Gastrocnemius medialis (tissue), 4 donors: ENCODE data around the gene SYT7. TPM values are rescaled to one million over a fixed set of nuclear protein-coding genes. Genes with fewer than 3 reads are reported as not detected.
A peak's percentile ranks its signal among the peaks of the same experiment; 100 is the strongest.

Experiments used
- ATAC-seq, 2 donors: fragments of 150-250 bp; one replicate each; pipeline ENCODE4 v1.9.1; 2016
- DNase-seq, 2 donors: peaks; one replicate each; pipeline ENCODE4 v3.0.0-alpha.2; 2019
- H3K27ac ChIP-seq, 4 donors: fragments of 200-600 bp; sonication (generic); 1 replicate in 1 of 4; 2 replicates in 3 of 4; pipeline ENCODE4 v1.5.1; 2016 to 2018; ENCODE audit warnings: mild to moderate bottlenecking in 2 of 4, moderate library complexity in 1 of 4
- H3K27me3 ChIP-seq, 3 donors: fragments of 200-600 bp; sonication (generic) in 2 of 3; 1 replicate in 1 of 3; 2 replicates in 2 of 3; pipeline versions ENCODE4 v1.5.1 to v1.6.0; 2016 to 2019; ENCODE audit warnings: mild to moderate bottlenecking in 1 of 3, moderate library complexity in 1 of 3
- H3K36me3 ChIP-seq, 2 donors: fragments of 200-600 bp; sonication (generic) in 1 of 2; one replicate each; pipeline ENCODE4 v1.5.1; 2017 to 2018
- H3K4me1 ChIP-seq, 2 donors: fragments of 200-600 bp; sonication (generic) in 1 of 2; one replicate each; pipeline ENCODE4 v1.5.1; 2016 to 2017; ENCODE audit warnings: mild to moderate bottlenecking in 2 of 2
- H3K4me3 ChIP-seq, 4 donors: fragments of 200-600 bp; sonication (generic) in 3 of 4; 1 replicate in 1 of 4; 2 replicates in 3 of 4; pipeline ENCODE4 v1.5.1; 2016 to 2019; ENCODE audit warnings: mild to moderate bottlenecking in 2 of 4
- H3K9me3 ChIP-seq, 3 donors: fragments of 200-600 bp; sonication (generic) in 2 of 3; 1 replicate in 1 of 3; 2 replicates in 2 of 3; pipeline ENCODE4 v1.5.1; 2016 to 2019
- POLR2A ChIP-seq, 2 donors: fragments of 450-650 bp; IDR thresholded peaks; one replicate each; pipeline ENCODE4 v1.6.1; 2017; ENCODE audit warnings: antibody characterized with exemption in 2 of 2, mild to moderate bottlenecking in 2 of 2, moderate library complexity in 2 of 2
- in situ Hi-C, 4 donors: fragments of 200-750 bp; cut with MboI; loops; one replicate each; pipeline versions ENCODE4 v1.15.0 to v1.8.0; 2017; ENCODE audit warnings: low sequenced_read_pairs in 4 of 4
- intact Hi-C: fragments of 100-400 bp; cut with DNase I; formaldehyde crosslinking; loops from one replicate; pipeline ENCODE4 v1.15.1; 2023; ENCODE audit warnings: low total_unique reads
- total RNA-seq, 4 donors: library from RNA; depleted of rRNA; stranded (reverse); fragments of >200 nt; gene quantifications; one replicate each; pipeline versions ENCODE4 v1.1.0 to v1.2.3, GENCODE V29; 2016
- TF ChIP-seq, protein P1 (sequence below), 5 experiments: fragments of 450-650 bp in 3 of 5; fragments of 200-600 bp in 2 of 5; sonication (generic) in 2 of 5; IDR thresholded peaks in 4 of 5; conservative IDR thresholded peaks in 1 of 5; 1 replicate in 4 of 5; 2 replicates in 1 of 5; pipeline ENCODE4 v1.5.1; 2016 to 2019; ENCODE audit warnings: antibody characterized with exemption in 5 of 5, mild to moderate bottlenecking in 3 of 5, moderate library complexity in 3 of 5

The SYT7 gene
- total RNA-seq, 4 donors from 2014 or later, result 0.68 to 4.9 (median 1.4) TPM

DNA sequence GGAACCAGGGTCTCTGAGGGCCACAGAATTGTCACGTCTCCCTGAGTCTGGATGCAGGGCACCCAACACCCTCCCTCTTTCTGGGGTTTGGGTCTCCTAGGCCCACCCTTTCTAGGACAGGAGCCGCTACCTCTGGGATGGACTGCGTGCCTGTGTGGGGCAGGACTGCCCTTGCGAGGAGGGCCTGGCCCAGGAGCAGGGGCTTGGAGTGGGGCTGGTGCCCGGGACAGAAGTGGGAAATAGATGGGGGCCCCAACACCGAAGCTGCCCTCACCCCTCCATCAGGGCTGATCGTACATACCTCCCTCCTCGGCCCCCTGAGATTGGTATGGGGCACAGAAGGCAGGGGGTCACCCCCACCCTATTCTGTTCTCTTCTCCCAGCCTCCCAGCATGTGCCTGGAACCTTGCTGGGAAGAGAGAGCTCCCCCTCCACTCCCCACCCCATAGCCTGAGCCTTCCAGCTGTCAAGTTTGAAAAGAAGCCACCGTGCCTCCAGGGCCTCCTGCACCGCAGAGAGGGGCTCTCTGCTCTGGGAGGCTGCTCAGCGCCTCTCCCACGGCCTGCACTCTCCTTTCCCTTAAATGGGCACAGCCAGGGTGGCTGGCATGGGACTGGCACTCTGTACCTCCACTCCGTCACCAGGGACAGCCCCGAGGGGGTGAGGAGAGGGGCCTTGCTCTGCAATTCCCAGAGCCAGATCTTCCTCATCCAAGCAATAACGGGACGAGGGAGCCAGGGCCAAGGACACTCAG is 70.5 kb downstream of the SYT7 start:
- Histone ChIP-seq H3K9me3 (no peaks in the 10 kb centered on the region), H3K4me3 (no peak overlapping the region), H3K36me3 (no peaks in the 10 kb centered on the region), H3K4me1 (peaks cover 6 to 7% of the 10 kb centered on the region in 2 donors), H3K27me3 (peaks cover 50 to 54% (median 52%) of the 10 kb centered on the region in 3 donors), H3K27ac (peak overlapping the region in 3 of 4 donors; percentile 20 to 38 (median 33))
- no peak for ATAC-seq
- in situ Hi-C loops (loop anchor here in 1 of 4 donors (10.0 kb wide), 1 partner anchor 66 kb away; no protein-coding TSS in a partner anchor), intact Hi-C loops (no loop called here)
- no peak for DNase-seq
- TF ChIP-seq, protein P1, sequence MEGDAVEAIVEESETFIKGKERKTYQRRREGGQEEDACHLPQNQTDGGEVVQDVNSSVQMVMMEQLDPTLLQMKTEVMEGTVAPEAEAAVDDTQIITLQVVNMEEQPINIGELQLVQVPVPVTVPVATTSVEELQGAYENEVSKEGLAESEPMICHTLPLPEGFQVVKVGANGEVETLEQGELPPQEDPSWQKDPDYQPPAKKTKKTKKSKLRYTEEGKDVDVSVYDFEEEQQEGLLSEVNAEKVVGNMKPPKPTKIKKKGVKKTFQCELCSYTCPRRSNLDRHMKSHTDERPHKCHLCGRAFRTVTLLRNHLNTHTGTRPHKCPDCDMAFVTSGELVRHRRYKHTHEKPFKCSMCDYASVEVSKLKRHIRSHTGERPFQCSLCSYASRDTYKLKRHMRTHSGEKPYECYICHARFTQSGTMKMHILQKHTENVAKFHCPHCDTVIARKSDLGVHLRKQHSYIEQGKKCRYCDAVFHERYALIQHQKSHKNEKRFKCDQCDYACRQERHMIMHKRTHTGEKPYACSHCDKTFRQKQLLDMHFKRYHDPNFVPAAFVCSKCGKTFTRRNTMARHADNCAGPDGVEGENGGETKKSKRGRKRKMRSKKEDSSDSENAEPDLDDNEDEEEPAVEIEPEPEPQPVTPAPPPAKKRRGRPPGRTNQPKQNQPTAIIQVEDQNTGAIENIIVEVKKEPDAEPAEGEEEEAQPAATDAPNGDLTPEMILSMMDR (IDR thresholded peaks at IDR 0.05 in 4 of 5, conservative IDR thresholded peaks at IDR 0.05 in 1 of 5), result no peak
- TF ChIP-seq POLR2A (IDR thresholded peaks at IDR 0.05), result no peak

GRCh38 chr11:61509043-61510029 is 71.5 kb downstream of the SYT7 start:
- intact Hi-C loops, result no loop called here
- TF ChIP-seq POLR2A (IDR thresholded peaks at IDR 0.05), result no peak
- TF ChIP-seq, protein P1 (IDR thresholded peaks at IDR 0.05 in 4 of 5, conservative IDR thresholded peaks at IDR 0.05 in 1 of 5), result peak; percentile 32 to 66 (median 52)

DNA sequence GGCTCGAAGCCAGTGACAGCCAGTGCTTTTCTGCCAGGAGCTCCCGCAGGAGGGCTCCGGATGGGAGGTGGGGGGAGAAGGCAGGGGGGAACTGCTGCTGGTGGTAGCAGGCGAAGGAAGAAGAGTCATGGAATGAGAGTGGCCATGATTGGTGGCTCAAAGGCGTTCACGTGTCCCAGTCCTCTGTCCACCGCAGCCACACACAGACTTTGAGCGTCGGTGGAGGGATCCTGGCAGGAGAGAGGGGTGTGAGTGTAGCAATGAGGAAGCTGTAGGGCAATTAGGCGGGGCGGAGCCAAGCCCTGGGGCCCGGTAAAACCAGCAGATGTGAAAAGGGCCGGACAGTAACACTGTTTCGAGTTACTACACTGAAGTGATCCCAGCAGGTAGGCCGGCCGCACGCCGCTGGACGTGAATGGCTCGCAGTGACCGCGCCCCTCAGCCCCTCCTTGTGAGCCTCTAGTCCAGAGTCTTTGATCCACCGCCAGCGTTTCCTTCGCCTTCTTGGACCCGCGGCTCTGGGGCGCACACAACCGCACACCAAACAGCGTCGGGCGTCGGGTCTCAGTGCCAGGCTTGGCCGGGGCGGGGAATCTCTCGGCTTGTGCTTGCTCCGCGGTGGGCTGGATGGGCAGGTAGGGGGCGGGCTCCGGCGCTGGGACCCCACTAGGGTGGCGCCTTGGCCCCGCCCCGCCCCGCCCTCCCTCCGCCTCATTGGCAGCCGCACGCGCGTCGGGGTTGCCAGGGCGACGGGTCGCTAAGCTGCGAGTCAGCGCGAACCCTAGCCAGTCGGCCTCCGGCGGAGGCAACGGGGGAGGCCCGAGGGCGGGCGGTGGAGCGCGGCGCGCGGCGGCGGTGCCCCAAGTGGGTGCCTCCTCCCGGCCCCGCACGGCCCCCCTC is 72.7 kb downstream of the SYT7 start, which contains the start of gene LRRC10B:
LRRC10B (plus strand) TSS at position 788 of the 900 bp plus-strand sequence. CDS start 250 bp downstream, outside the sequence.
- Histone ChIP-seq H3K27ac (peak within 1 kb of the TSS in 1 of 4 donors; percentile 33), H3K4me1 (peaks cover 6 to 7% of the 10 kb centered on the region in 2 donors), H3K4me3 (peak within 1 kb of the TSS; percentile 15 to 46 (median 38)), H3K9me3 (no peaks in the 10 kb centered on the region), H3K27me3 (peaks cover 52 to 57% (median 56%) of the 10 kb centered on the region in 3 donors), H3K36me3 (no peaks in the 10 kb centered on the region)
- no peak for ATAC-seq
- TF ChIP-seq, protein P1 (IDR thresholded peaks at IDR 0.05 in 4 of 5, conservative IDR thresholded peaks at IDR 0.05 in 1 of 5), result no peak
- TF ChIP-seq POLR2A (IDR thresholded peaks at IDR 0.05), result no peak
- DNase-seq, result no peak
- in situ Hi-C loops, result no loop called here
- intact Hi-C loops, result no loop called here

More at GRCh38 chr11:61509043-61510029, 71.5 kb downstream of the SYT7 start:
- H3K27ac ChIP-seq, result peak overlapping the region in 2 of 4 donors; percentile 20 to 33
- peaks cover 6 to 7% of the 10 kb centered on the region in 2 donors for H3K4me1 ChIP-seq
- in situ Hi-C loops, result loop anchor here in 1 of 4 donors (10.0 kb wide), 1 partner anchor 65 kb away; no protein-coding TSS in a partner anchor
- no peaks in the 10 kb centered on the region for H3K9me3 ChIP-seq
- peaks cover 52 to 57% (median 56%) of the 10 kb centered on the region in 3 donors for H3K27me3 ChIP-seq
- ATAC-seq (peak; percentile 85 to 87), DNase-seq (peak; percentile 33 to 51)
- H3K4me3 ChIP-seq, result peak overlapping the region; percentile 15 to 46 (median 38)
- no peaks in the 10 kb centered on the region for H3K36me3 ChIP-seq
